CD4-positive, alpha-beta T cell (primary cell): ENCODE results near the gene LHFPL6. TPM values are rescaled to one million over a fixed set of nuclear protein-coding genes. Genes with fewer than 3 reads are reported as not detected.

Experiments
- ATAC-seq: fragments of 200-7000 bp; cut with Tn5 transposase; one replicate; pipeline ENCODE4 v1.10.0; 2022; ENCODE audit warnings: mild to moderate bottlenecking; ENCODE audit not compliant: poor library complexity
- CTCF ChIA-PET: fragments of 350-600 bp; sonication (Branson Sonifier 250); formaldehyde crosslinking; loops from one replicate; lab custom pipeline; 2021; ENCODE audit warnings: antibody characterized with exemption, inconsistent platforms; lab: Charles Lee
- POLR2A ChIA-PET: fragments of 350-600 bp; sonication (Branson Sonifier 250); formaldehyde crosslinking; loops from one replicate; lab custom pipeline; 2021; ENCODE audit warnings: antibody characterized with exemption, inconsistent platforms; lab: Charles Lee
- DNase-seq, 14 experiments: peaks; one replicate each; pipeline ENCODE4 v3.0.0-alpha.2; 2013 to 2020; ENCODE audit warnings: mixed read lengths in 2 of 14
- H3K27ac ChIP-seq, 2 donors: one replicate each; pipeline versions ENCODE4 v1.5.1 to v1.7.0; 2013; ENCODE audit warnings: low read length in 2 of 2, low read depth in 1 of 2, mild to moderate bottlenecking in 1 of 2
- H3K27me3 ChIP-seq, 2 experiments: 1 replicate in 1 of 2; 2 replicates in 1 of 2; pipeline versions ENCODE4 v1.6.1 to v1.7.0; 2013; ENCODE audit warnings: low read length in 2 of 2, control low read depth in 1 of 2, mild to moderate bottlenecking in 1 of 2, moderate library complexity in 1 of 2; ENCODE audit not compliant: insufficient read depth in 2 of 2, control insufficient read depth in 1 of 2
- H3K36me3 ChIP-seq: one replicate; pipeline ENCODE4 v1.6.1; 2013; ENCODE audit warnings: low read length, control low read depth; ENCODE audit not compliant: insufficient read depth
- H3K4me1 ChIP-seq: one replicate; pipeline ENCODE4 v1.6.1; 2013; ENCODE audit warnings: low read length, control low read depth; ENCODE audit not compliant: insufficient read depth
- H3K4me3 ChIP-seq: one replicate; pipeline ENCODE4 v1.5.1; 2013; ENCODE audit warnings: mild to moderate bottlenecking, low read length, moderate library complexity
- H3K9me3 ChIP-seq, 2 experiments: 1 replicate in 1 of 2; 2 replicates in 1 of 2; pipeline versions ENCODE4 v1.6.1 to v1.7.0; 2013; ENCODE audit warnings: low read length in 2 of 2, mild to moderate bottlenecking in 2 of 2, control low read depth in 1 of 2, moderate library complexity in 1 of 2; ENCODE audit not compliant: control insufficient read depth in 1 of 2, insufficient read depth in 1 of 2
- H3K27ac Mint-ChIP-seq: one replicate; pipeline ENCODE4 v1.8.0; 2020; ENCODE audit warnings: mixed read lengths
- H3K27me3 Mint-ChIP-seq: one replicate; pipeline ENCODE4 v1.8.0; 2021; ENCODE audit warnings: mixed read lengths
- H3K36me3 Mint-ChIP-seq: one replicate; pipeline ENCODE4 v1.8.0; 2021; ENCODE audit warnings: low read depth, mixed read lengths
- H3K4me1 Mint-ChIP-seq: one replicate; pipeline ENCODE4 v1.8.0; 2021; ENCODE audit warnings: low read depth, mixed read lengths
- H3K4me3 Mint-ChIP-seq: one replicate; pipeline ENCODE4 v1.8.0; 2020; ENCODE audit warnings: mild to moderate bottlenecking, mixed read lengths
- H3K9me3 Mint-ChIP-seq: one replicate; pipeline ENCODE4 v1.8.0; 2020; ENCODE audit warnings: mixed read lengths
- CTCF ChIP-seq: fragments of 200-600 bp; IDR thresholded peaks from one replicate; pipeline ENCODE4 v1.8.0; 2022; ENCODE audit warnings: antibody characterized with exemption, mild to moderate bottlenecking
- intact Hi-C, 2 experiments: fragments of 100-400 bp; cut with DNase I in 1 of 2; cut with micrococcal nuclease in 1 of 2; formaldehyde crosslinking; loops; one replicate each; pipeline versions ENCODE4 v1.15.1 to v1.9.0; 2023 to 2025; cut with DNase I, micrococcal nuclease
- total RNA-seq, 174 experiments: library from RNA in 2 of 174; stranded (reverse) in 2 of 174; gene quantifications; one replicate each; pipeline ENCODE4 v1.2.3 and lab custom pipeline; 2021 to 2026

LHFPL6 gene
- total RNA-seq, 2 experiments from 2014 or later, result not detected

- H3K4me1 ChIP-seq, result no peaks in the 10 kb centered on the region
- Mint-ChIP-seq H3K27ac (no peak overlapping the region), H3K27me3 (peaks cover 37% of the 10 kb centered on the region), H3K36me3 (no peaks in the 10 kb centered on the region), H3K4me3 (no peak overlapping the region), H3K4me1 (no peaks in the 10 kb centered on the region), H3K9me3 (peaks cover 3% of the 10 kb centered on the region)
- ChIA-PET CTCF (no interaction called here), POLR2A (no interaction called here)
- ATAC-seq (no peak), DNase-seq (no peak)
- no peak overlapping the region for H3K4me3 ChIP-seq
- intact Hi-C loops, result no loop called here
- TF ChIP-seq CTCF, result no peak
- H3K36me3 ChIP-seq, result no peaks in the 10 kb centered on the region
- peaks cover 0 to 3% of the 10 kb centered on the region in 2 experiments for H3K9me3 ChIP-seq
- no peak overlapping the region for H3K27ac ChIP-seq
- H3K27me3 ChIP-seq, result peaks cover 0 to 8% of the 10 kb centered on the region in 2 experiments
Measured at GRCh38 chr13:39362652-39363381, 240.2 kb downstream of the LHFPL6 start.

- no peak for ATAC-seq
- intact Hi-C loops, result no loop called here
- no peaks in the 10 kb centered on the region for H3K4me1 Mint-ChIP-seq
- peaks cover 56% of the 10 kb centered on the region for H3K27me3 Mint-ChIP-seq
- no peak overlapping the region for H3K27ac Mint-ChIP-seq
- H3K4me3 Mint-ChIP-seq, result no peak overlapping the region
- peaks cover 5% of the 10 kb centered on the region for H3K9me3 Mint-ChIP-seq
- DNase-seq, result no peak
- POLR2A ChIA-PET, result no interaction called here
- no peak for TF ChIP-seq CTCF
- no peaks in the 10 kb centered on the region for H3K36me3 Mint-ChIP-seq
- H3K36me3 ChIP-seq, result no peaks in the 10 kb centered on the region
- H3K9me3 ChIP-seq, result peaks cover 0 to 3% of the 10 kb centered on the region in 2 experiments
- H3K27me3 ChIP-seq, result peaks cover 0 to 5% of the 10 kb centered on the region in 2 experiments
- H3K27ac ChIP-seq, result no peak overlapping the region
- no peaks in the 10 kb centered on the region for H3K4me1 ChIP-seq
- no peak overlapping the region for H3K4me3 ChIP-seq
- CTCF ChIA-PET, result no interaction called here
Measured at GRCh38 chr13:39353988-39354387, 249.0 kb downstream of the LHFPL6 start.

GRCh38 chr13:39350461-39350881, 252.5 kb downstream of the LHFPL6 start:
- Mint-ChIP-seq H3K9me3 (no peaks in the 10 kb centered on the region), H3K27me3 (peaks cover 76% of the 10 kb centered on the region), H3K27ac (no peak overlapping the region), H3K4me3 (no peak overlapping the region), H3K36me3 (no peaks in the 10 kb centered on the region), H3K4me1 (no peaks in the 10 kb centered on the region)
- no peak overlapping the region for H3K27ac ChIP-seq
- H3K4me3 ChIP-seq, result no peak overlapping the region
- H3K36me3 ChIP-seq, result no peaks in the 10 kb centered on the region
- no peak for DNase-seq
- no peaks in the 10 kb centered on the region for H3K9me3 ChIP-seq
- no peaks in the 10 kb centered on the region for H3K4me1 ChIP-seq
- ChIA-PET POLR2A (no interaction called here), CTCF (no interaction called here)
- TF ChIP-seq CTCF, result no peak
- ATAC-seq, result no peak
- peaks cover 0 to 5% of the 10 kb centered on the region in 2 experiments for H3K27me3 ChIP-seq
- intact Hi-C loops, result no loop called here
